ENCODE measurements around the gene ERBB4. TPM values are rescaled to one million over a fixed set of nuclear protein-coding genes. Genes with fewer than 3 reads are reported as not detected.
A peak's percentile ranks its signal among the peaks of the same experiment; 100 is the strongest.

Gene ERBB4
- polyA plus RNA-seq, 4 donors = 0.04 to 0.13 TPM; not detected in 2

GRCh38 chr2:212546669-212547068 is 8.1 kb upstream of the ERBB4 start:
- DNase-seq (no peak), FAIRE-seq (no peak)
- WGBS, 3 donors = 74 to 88% (median 86%) methylated on average over 1 of the region's 1 CpG

GRCh38 chr2:212540341-212540740 is 1.7 kb upstream of the ERBB4 start:
- DNase-seq (no peak), FAIRE-seq (no peak)
- H3K27me3 ChIP-seq (ENCODE audit: control insufficient read depth in 3 of 3, insufficient read depth in 3 of 3, low read length in 3 of 3) = peaks cover 5 to 49% (median 17%) of the 10 kb centered on the region in 3 donors

More at GRCh38 chr2:212546669-212547068, 8.1 kb upstream of the ERBB4 start:
- no peaks in the 10 kb centered on the region for H3K4me1 ChIP-seq (ENCODE audit: control insufficient read depth in 3 of 3, insufficient read depth in 2 of 3, low read depth in 1 of 3, low read length in 2 of 3)
- H3K36me3 ChIP-seq (ENCODE audit: control insufficient read depth in 3 of 3, insufficient read depth in 2 of 3, low read depth in 1 of 3, low read length in 3 of 3) = no peaks in the 10 kb centered on the region
- H3K27ac ChIP-seq (ENCODE audit: low read depth in 1 of 3, low read length in 2 of 3) = no peak overlapping the region
- H3K4me3 ChIP-seq (ENCODE audit: low read depth in 1 of 3, low read length in 3 of 3) = no peak overlapping the region
- H3K9me3 ChIP-seq (ENCODE audit: control insufficient read depth in 2 of 2, insufficient read depth in 1 of 2, low read depth in 1 of 2, low read length in 1 of 2) = no peaks in the 10 kb centered on the region
- H3K27me3 ChIP-seq (ENCODE audit: control insufficient read depth in 3 of 3, insufficient read depth in 3 of 3, low read length in 3 of 3) = peaks cover 0 to 2% (median 0%) of the 10 kb centered on the region in 3 donors

GRCh38 chr2:212539072-212539880 is 674 bp upstream of the ERBB4 start:
- WGBS, 3 donors = 22 to 25% (median 23%) methylated on average over 29 to 30 of the region's 30 CpGs
- DNase-seq = peak in 1 of 2 donors; percentile 29
- FAIRE-seq = no peak
- Histone ChIP-seq H3K9me3 (ENCODE audit: control insufficient read depth in 2 of 2, insufficient read depth in 1 of 2, low read depth in 1 of 2, low read length in 1 of 2) (no peaks in the 10 kb centered on the region), H3K4me3 (ENCODE audit: low read depth in 1 of 3, low read length in 3 of 3) (peak overlapping the region in 2 of 3 donors; percentile 36 to 40), H3K27me3 (ENCODE audit: control insufficient read depth in 3 of 3, insufficient read depth in 3 of 3, low read length in 3 of 3) (peaks cover 5 to 52% (median 17%) of the 10 kb centered on the region in 3 donors), H3K4me1 (ENCODE audit: control insufficient read depth in 3 of 3, insufficient read depth in 2 of 3, low read depth in 1 of 3, low read length in 2 of 3) (peaks cover 0 to 15% (median 5%) of the 10 kb centered on the region in 3 donors), H3K27ac (ENCODE audit: low read depth in 1 of 3, low read length in 2 of 3) (no peak overlapping the region), H3K36me3 (ENCODE audit: control insufficient read depth in 3 of 3, insufficient read depth in 2 of 3, low read depth in 1 of 3, low read length in 3 of 3) (no peaks in the 10 kb centered on the region)

More at GRCh38 chr2:212540341-212540740, 1.7 kb upstream of the ERBB4 start:
- Histone ChIP-seq H3K4me1 (ENCODE audit: control insufficient read depth in 3 of 3, insufficient read depth in 2 of 3, low read depth in 1 of 3, low read length in 2 of 3) (peaks cover 0 to 15% (median 5%) of the 10 kb centered on the region in 3 donors), H3K36me3 (ENCODE audit: control insufficient read depth in 3 of 3, insufficient read depth in 2 of 3, low read depth in 1 of 3, low read length in 3 of 3) (no peaks in the 10 kb centered on the region), H3K9me3 (ENCODE audit: control insufficient read depth in 2 of 2, insufficient read depth in 1 of 2, low read depth in 1 of 2, low read length in 1 of 2) (no peaks in the 10 kb centered on the region), H3K4me3 (ENCODE audit: low read depth in 1 of 3, low read length in 3 of 3) (no peak overlapping the region), H3K27ac (ENCODE audit: low read depth in 1 of 3, low read length in 2 of 3) (no peak overlapping the region)
- 65 to 83% (median 73%) methylated on average over 4 of the region's 4 CpGs for WGBS, 3 donors

DNA sequence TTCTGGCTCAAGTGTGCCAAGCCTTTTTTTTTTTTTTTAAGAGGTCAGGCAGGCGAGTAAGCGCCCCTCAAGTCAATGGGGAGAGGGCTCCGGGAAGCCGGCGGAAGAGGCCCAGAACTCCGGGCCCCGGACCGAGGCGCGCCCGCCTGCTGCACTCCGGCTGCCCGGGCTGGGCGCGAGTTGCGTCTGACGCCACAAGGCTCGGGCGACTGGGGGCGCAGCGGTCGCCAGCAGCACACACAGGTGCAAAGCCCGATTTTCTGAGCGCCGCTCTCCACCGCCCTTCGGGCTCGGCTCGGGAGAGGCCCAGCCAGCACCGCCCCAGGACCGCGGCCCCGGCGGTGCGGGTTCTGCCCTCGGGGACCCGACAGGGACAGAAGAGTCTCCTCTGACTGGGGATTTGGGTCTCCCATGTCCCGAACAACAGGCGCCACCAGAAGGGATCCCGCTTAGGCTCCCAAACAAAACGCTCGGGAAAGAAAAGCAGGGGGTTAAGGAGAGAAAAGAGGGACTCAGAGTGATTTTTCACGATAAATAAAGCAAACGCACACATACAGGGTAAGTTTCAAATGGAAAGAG is 787 bp downstream of the ERBB4 start:
- FAIRE-seq = no peak
- H3K9me3 ChIP-seq (ENCODE audit: control insufficient read depth in 2 of 2, insufficient read depth in 1 of 2, low read depth in 1 of 2, low read length in 1 of 2) = no peaks in the 10 kb centered on the region
- H3K4me3 ChIP-seq (ENCODE audit: low read depth in 1 of 3, low read length in 3 of 3) = peak overlapping the region in 2 of 3 donors; percentile 36 to 38
- DNase-seq = peak in 1 of 2 donors; percentile 27
- H3K27me3 ChIP-seq (ENCODE audit: control insufficient read depth in 3 of 3, insufficient read depth in 3 of 3, low read length in 3 of 3) = peaks cover 5 to 54% (median 17%) of the 10 kb centered on the region in 3 donors
- H3K36me3 ChIP-seq (ENCODE audit: control insufficient read depth in 3 of 3, insufficient read depth in 2 of 3, low read depth in 1 of 3, low read length in 3 of 3) = no peaks in the 10 kb centered on the region
- peaks cover 0 to 15% (median 5%) of the 10 kb centered on the region in 3 donors for H3K4me1 ChIP-seq (ENCODE audit: control insufficient read depth in 3 of 3, insufficient read depth in 2 of 3, low read depth in 1 of 3, low read length in 2 of 3)
- H3K27ac ChIP-seq (ENCODE audit: low read depth in 1 of 3, low read length in 2 of 3) = no peak overlapping the region
- WGBS, 3 donors = 1 to 2% (median 1%) methylated on average over 23 to 44 of the region's 44 CpGs

DNA sequence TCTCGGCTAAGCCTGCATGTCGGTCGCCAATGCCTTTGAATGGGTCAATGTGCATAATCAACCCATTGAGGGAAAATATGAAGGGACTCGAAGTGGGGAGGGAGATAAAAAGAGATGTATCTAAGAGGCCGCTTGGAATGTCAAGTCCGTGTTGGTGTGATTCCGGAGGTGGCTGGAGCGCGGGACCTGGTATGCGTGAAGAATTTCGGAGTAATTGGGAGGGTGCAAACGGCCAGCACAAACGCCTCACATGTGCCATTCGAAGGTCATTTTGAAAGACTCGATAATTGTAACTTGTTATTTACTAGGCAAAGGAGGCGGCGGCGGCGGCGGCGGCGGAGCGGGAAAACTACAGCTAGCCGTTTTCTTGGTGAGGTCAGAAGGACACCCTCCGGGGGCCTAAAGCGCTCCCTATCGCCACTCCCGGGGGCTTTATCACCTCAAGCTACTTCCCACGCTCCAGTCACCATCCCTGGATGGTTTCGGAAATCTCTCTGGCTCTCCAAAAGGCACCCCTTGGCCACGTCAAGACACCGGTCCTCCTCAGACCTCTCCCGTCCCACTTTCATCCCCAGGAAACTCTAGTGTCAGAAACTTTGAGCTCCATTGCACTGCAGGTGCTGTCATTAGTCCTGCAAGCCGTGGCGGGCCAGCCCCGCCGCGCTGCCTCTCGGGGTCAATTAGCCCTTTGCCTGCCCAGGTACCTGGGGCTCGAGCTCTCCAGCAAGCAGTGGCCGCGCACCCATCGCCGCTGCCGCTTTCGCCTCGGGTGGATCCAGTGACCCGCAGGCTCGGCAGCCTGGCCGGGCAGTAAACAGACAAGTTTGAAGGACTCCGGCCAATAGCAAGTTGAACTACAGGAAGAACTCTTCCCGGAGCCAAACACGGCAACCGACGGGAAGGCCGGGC is 1.5 kb downstream of the ERBB4 start:
- no peaks in the 10 kb centered on the region for H3K36me3 ChIP-seq (ENCODE audit: control insufficient read depth in 3 of 3, insufficient read depth in 2 of 3, low read depth in 1 of 3, low read length in 3 of 3)
- 1 to 5% (median 2%) methylated on average over 56 of the region's 56 CpGs for WGBS, 3 donors
- FAIRE-seq = no peak
- H3K4me1 ChIP-seq (ENCODE audit: control insufficient read depth in 3 of 3, insufficient read depth in 2 of 3, low read depth in 1 of 3, low read length in 2 of 3) = peaks cover 0 to 15% (median 5%) of the 10 kb centered on the region in 3 donors
- no peak overlapping the region for H3K27ac ChIP-seq (ENCODE audit: low read depth in 1 of 3, low read length in 2 of 3)
- H3K4me3 ChIP-seq (ENCODE audit: low read depth in 1 of 3, low read length in 3 of 3) = peak overlapping the region in 2 of 3 donors; percentile 36 to 38
- no peaks in the 10 kb centered on the region for H3K9me3 ChIP-seq (ENCODE audit: control insufficient read depth in 2 of 2, insufficient read depth in 1 of 2, low read depth in 1 of 2, low read length in 1 of 2)
- H3K27me3 ChIP-seq (ENCODE audit: control insufficient read depth in 3 of 3, insufficient read depth in 3 of 3, low read length in 3 of 3) = peaks cover 5 to 53% (median 17%) of the 10 kb centered on the region in 3 donors
- DNase-seq = peak in 1 of 2 donors; percentile 22

DNA sequence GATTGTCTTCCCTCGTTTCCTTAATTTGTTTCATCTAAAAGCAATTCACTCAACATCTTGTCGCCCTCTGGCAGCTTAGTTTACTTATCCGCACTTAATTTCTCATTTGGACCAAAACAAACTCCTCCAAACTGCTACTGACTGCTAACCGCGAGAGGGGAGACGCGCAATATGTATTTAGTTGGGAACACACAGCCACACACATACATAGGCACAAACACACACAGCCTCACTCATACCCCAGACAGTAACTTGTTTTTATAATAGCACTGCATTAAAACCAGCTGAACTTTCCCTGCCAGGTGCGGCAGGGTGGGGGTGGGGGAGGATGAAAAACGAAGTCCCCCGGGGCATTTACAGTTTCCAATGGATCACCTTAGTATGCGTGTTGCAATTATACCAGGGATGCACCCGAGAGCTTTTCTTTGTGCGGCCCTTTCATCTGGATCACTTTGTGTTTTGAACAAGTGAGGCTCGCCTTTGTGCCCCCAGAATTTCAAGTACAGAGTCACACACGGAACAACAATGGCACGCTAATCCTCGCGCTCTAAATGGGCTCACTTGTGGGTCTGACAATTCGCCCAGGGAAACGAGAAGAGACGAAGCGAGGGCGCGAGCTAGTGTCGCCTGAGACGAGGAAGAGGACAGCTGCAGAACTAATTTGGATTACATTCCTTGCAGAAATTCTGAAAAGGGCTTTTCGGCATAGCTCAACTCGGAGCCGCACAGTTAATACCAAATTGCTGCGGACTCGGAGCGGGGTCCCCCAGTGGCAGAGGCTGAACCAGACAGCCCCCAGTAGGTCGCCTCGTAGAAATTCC is 2.4 kb downstream of the ERBB4 start:
- Histone ChIP-seq H3K4me1 (ENCODE audit: control insufficient read depth in 3 of 3, insufficient read depth in 2 of 3, low read depth in 1 of 3, low read length in 2 of 3) (peaks cover 0 to 15% (median 5%) of the 10 kb centered on the region in 3 donors), H3K36me3 (ENCODE audit: control insufficient read depth in 3 of 3, insufficient read depth in 2 of 3, low read depth in 1 of 3, low read length in 3 of 3) (no peaks in the 10 kb centered on the region), H3K9me3 (ENCODE audit: control insufficient read depth in 2 of 2, insufficient read depth in 1 of 2, low read depth in 1 of 2, low read length in 1 of 2) (no peaks in the 10 kb centered on the region), H3K4me3 (ENCODE audit: low read depth in 1 of 3, low read length in 3 of 3) (peak overlapping the region in 1 of 3 donors; percentile 38), H3K27me3 (ENCODE audit: control insufficient read depth in 3 of 3, insufficient read depth in 3 of 3, low read length in 3 of 3) (peaks cover 5 to 52% (median 17%) of the 10 kb centered on the region in 3 donors), H3K27ac (ENCODE audit: low read depth in 1 of 3, low read length in 2 of 3) (no peak overlapping the region)
- 7 to 13% (median 10%) methylated on average over 34 of the region's 34 CpGs for WGBS, 3 donors
- DNase-seq (peak in 1 of 2 donors; percentile 12), FAIRE-seq (no peak)

GRCh38 chr2:212534336-212534735 is 4.3 kb downstream of the ERBB4 start:
- 89 to 91% (median 91%) methylated on average over 2 of the region's 2 CpGs for WGBS, 3 donors
- Histone ChIP-seq H3K4me3 (ENCODE audit: low read depth in 1 of 3, low read length in 3 of 3) (no peak overlapping the region), H3K9me3 (ENCODE audit: control insufficient read depth in 2 of 2, insufficient read depth in 1 of 2, low read depth in 1 of 2, low read length in 1 of 2) (no peaks in the 10 kb centered on the region), H3K27me3 (ENCODE audit: control insufficient read depth in 3 of 3, insufficient read depth in 3 of 3, low read length in 3 of 3) (peaks cover 5 to 41% (median 16%) of the 10 kb centered on the region in 3 donors), H3K4me1 (ENCODE audit: control insufficient read depth in 3 of 3, insufficient read depth in 2 of 3, low read depth in 1 of 3, low read length in 2 of 3) (peaks cover 0 to 15% (median 5%) of the 10 kb centered on the region in 3 donors), H3K36me3 (ENCODE audit: control insufficient read depth in 3 of 3, insufficient read depth in 2 of 3, low read depth in 1 of 3, low read length in 3 of 3) (no peaks in the 10 kb centered on the region), H3K27ac (ENCODE audit: low read depth in 1 of 3, low read length in 2 of 3) (no peak overlapping the region)
- no peak for FAIRE-seq
- no peak for DNase-seq
